MM.1S (cell line): ENCODE measurements around the gene FALEC.

Experiments
- DNase-seq: peaks from one replicate; pipeline ENCODE4 v3.0.0-alpha.2; 2015
- H2AFZ ChIP-seq: fragments of 300-600 bp; sonication (generic); 2 replicates; pipeline ENCODE4 v1.6.0; 2016; ENCODE audit warnings: antibody characterized with exemption, low read length
- H3F3A ChIP-seq: fragments of 300-600 bp; sonication (generic); 2 replicates; pipeline ENCODE4 v1.6.1; 2016; ENCODE audit warnings: mild to moderate bottlenecking, antibody characterized with exemption, low read length, moderate library complexity, mixed read lengths; ENCODE audit not compliant: insufficient read depth
- H3K27ac ChIP-seq: fragments of 300-600 bp; sonication (generic); 2 replicates; pipeline ENCODE4 v1.5.1; 2016; ENCODE audit warnings: mild to moderate bottlenecking, low read length
- H3K27me3 ChIP-seq: fragments of 300-600 bp; sonication (generic); replicated peaks from 2 replicates; pipeline ENCODE4 v1.6.0; 2016; ENCODE audit warnings: low read length; ENCODE audit not compliant: insufficient read depth
- H3K36me3 ChIP-seq: fragments of 300-600 bp; sonication (generic); replicated peaks from 2 replicates; pipeline ENCODE4 v1.6.1; 2016; ENCODE audit warnings: mild to moderate bottlenecking, low read length, mixed read lengths; ENCODE audit not compliant: insufficient read depth
- H3K4me1 ChIP-seq: fragments of 300-600 bp; sonication (generic); 2 replicates; pipeline ENCODE4 v1.6.1; 2016; ENCODE audit warnings: low read length, mixed read lengths
- H3K4me2 ChIP-seq: fragments of 300-600 bp; sonication (generic); 2 replicates; pipeline ENCODE4 v1.6.0; 2016; ENCODE audit warnings: low read depth, low read length
- H3K4me3 ChIP-seq: fragments of 300-600 bp; sonication (generic); 2 replicates; pipeline ENCODE4 v1.5.1; 2016; ENCODE audit warnings: low read length, mixed read lengths
- H3K79me2 ChIP-seq: fragments of 300-600 bp; sonication (generic); 2 replicates; pipeline ENCODE4 v1.6.1; 2016; ENCODE audit warnings: mixed run types, low read length, mixed read lengths
- H3K9ac ChIP-seq: fragments of 300-600 bp; sonication (generic); 2 replicates; pipeline ENCODE4 v1.6.1; 2016; ENCODE audit warnings: low read length, mixed read lengths
- H3K9me2 ChIP-seq: fragments of 300-600 bp; sonication (generic); replicated peaks from 2 replicates; pipeline ENCODE4 v1.6.1; 2016; ENCODE audit warnings: mild to moderate bottlenecking, low read length, mixed read lengths; ENCODE audit not compliant: insufficient read depth
- H3K9me3 ChIP-seq: fragments of 300-600 bp; sonication (generic); replicated peaks from 2 replicates; pipeline ENCODE4 v1.6.1; 2016; ENCODE audit warnings: mild to moderate bottlenecking, low read length, mixed read lengths; ENCODE audit not compliant: insufficient read depth
- H4K20me1 ChIP-seq: fragments of 300-600 bp; sonication (generic); 2 replicates; pipeline ENCODE4 v1.6.1; 2016; ENCODE audit warnings: mild to moderate bottlenecking, low read length, moderate library complexity, mixed read lengths; ENCODE audit not compliant: insufficient read depth
- CTCF ChIP-seq: fragments of 300-600 bp; sonication (generic); IDR thresholded peaks from 2 replicates; pipeline ENCODE4 v1.5.1; 2016; ENCODE audit warnings: antibody characterized with exemption, low read length, mixed read lengths
- EZH2 ChIP-seq: fragments of 300-600 bp; sonication (generic); optimal IDR thresholded peaks from 2 replicates; pipeline ENCODE3; 2017; ENCODE audit warnings: low read depth, mild to moderate bottlenecking, antibody characterized with exemption, low read length, mixed read lengths
- EZH2phosphoT487 ChIP-seq: fragments of 300-600 bp; sonication (generic); IDR thresholded peaks from 2 replicates; pipeline ENCODE4 v1.6.1; 2018; ENCODE audit warnings: antibody characterized with exemption, low read length

Gene FALEC

GRCh38 chr1:150505431-150505830 lies 10.1 kb upstream of the FALEC start:
- Histone ChIP-seq H3F3A (no peaks in the 10 kb centered on the region), H3K4me1 (no peaks in the 10 kb centered on the region), H3K27me3 (no peaks in the 10 kb centered on the region), H3K27ac (no peak overlapping the region), H3K9ac (no peak overlapping the region), H3K79me2 (no peaks in the 10 kb centered on the region), H3K9me3 (no peaks in the 10 kb centered on the region), H3K4me3 (no peak overlapping the region), H3K36me3 (no peaks in the 10 kb centered on the region), H2AFZ (no peak overlapping the region), H4K20me1 (no peaks in the 10 kb centered on the region), H3K9me2 (no peaks in the 10 kb centered on the region), H3K4me2 (no peak overlapping the region)
- DNase-seq: no peak
- TF ChIP-seq EZH2 (no peak), EZH2phosphoT487 (no peak), CTCF (no peak)

GRCh38 chr1:150507912-150508864 lies 7.4 kb upstream of the FALEC start, which contains the start of gene ECM1:
Gene ECM1 (plus strand): TSS chr1:150508109. CDS start chr1:150508210, 101 bp downstream.
- no peaks in the 10 kb centered on the region for H3K79me2 ChIP-seq
- DNase-seq: no peak
- no peaks in the 10 kb centered on the region for H3K36me3 ChIP-seq
- no peaks in the 10 kb centered on the region for H3F3A ChIP-seq
- TF ChIP-seq EZH2 (no peak), CTCF (no peak), EZH2phosphoT487 (no peak)
- H3K4me2 ChIP-seq: no peak within 1 kb of the TSS
- H2AFZ ChIP-seq: no peak within 1 kb of the TSS
- no peaks in the 10 kb centered on the region for H3K9me2 ChIP-seq
- H4K20me1 ChIP-seq: no peaks in the 10 kb centered on the region
- no peak within 1 kb of the TSS for H3K27ac ChIP-seq
- H3K27me3 ChIP-seq: no peaks in the 10 kb centered on the region
- no peaks in the 10 kb centered on the region for H3K4me1 ChIP-seq
- no peak within 1 kb of the TSS for H3K4me3 ChIP-seq
- H3K9me3 ChIP-seq: no peaks in the 10 kb centered on the region
- H3K9ac ChIP-seq: no peak within 1 kb of the TSS

GRCh38 chr1:150508982-150509381 lies 6.6 kb upstream of the FALEC start:
- Histone ChIP-seq H3K4me3 (no peak overlapping the region), H3K4me2 (no peak overlapping the region), H4K20me1 (no peaks in the 10 kb centered on the region), H3K36me3 (no peaks in the 10 kb centered on the region), H3K9ac (no peak overlapping the region), H3K9me2 (no peaks in the 10 kb centered on the region), H3K27ac (no peak overlapping the region), H3F3A (no peaks in the 10 kb centered on the region), H3K79me2 (no peaks in the 10 kb centered on the region), H2AFZ (no peak overlapping the region), H3K4me1 (no peaks in the 10 kb centered on the region), H3K27me3 (no peaks in the 10 kb centered on the region), H3K9me3 (no peaks in the 10 kb centered on the region)
- no peak for DNase-seq
- no peak for TF ChIP-seq CTCF
- no peak for TF ChIP-seq EZH2phosphoT487
- TF ChIP-seq EZH2: no peak
